ENCODE results near the gene CD22.

The CD22 gene

GRCh38 chr19:35392742-35393715 lies 64.0 kb downstream of the CD22 start:
- no peak overlapping the region for H3K4me3 ChIP-seq (ENCODE audit: control insufficient read depth, low read depth, low read length)
- TF ChIP-seq, protein P1, sequence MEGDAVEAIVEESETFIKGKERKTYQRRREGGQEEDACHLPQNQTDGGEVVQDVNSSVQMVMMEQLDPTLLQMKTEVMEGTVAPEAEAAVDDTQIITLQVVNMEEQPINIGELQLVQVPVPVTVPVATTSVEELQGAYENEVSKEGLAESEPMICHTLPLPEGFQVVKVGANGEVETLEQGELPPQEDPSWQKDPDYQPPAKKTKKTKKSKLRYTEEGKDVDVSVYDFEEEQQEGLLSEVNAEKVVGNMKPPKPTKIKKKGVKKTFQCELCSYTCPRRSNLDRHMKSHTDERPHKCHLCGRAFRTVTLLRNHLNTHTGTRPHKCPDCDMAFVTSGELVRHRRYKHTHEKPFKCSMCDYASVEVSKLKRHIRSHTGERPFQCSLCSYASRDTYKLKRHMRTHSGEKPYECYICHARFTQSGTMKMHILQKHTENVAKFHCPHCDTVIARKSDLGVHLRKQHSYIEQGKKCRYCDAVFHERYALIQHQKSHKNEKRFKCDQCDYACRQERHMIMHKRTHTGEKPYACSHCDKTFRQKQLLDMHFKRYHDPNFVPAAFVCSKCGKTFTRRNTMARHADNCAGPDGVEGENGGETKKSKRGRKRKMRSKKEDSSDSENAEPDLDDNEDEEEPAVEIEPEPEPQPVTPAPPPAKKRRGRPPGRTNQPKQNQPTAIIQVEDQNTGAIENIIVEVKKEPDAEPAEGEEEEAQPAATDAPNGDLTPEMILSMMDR (conservative IDR thresholded peaks at IDR 0.05; ENCODE audit: control insufficient read depth, insufficient read depth, low read depth, low read length) = no peak
- no peak for DNase-seq (ENCODE audit: low read depth)

DNA sequence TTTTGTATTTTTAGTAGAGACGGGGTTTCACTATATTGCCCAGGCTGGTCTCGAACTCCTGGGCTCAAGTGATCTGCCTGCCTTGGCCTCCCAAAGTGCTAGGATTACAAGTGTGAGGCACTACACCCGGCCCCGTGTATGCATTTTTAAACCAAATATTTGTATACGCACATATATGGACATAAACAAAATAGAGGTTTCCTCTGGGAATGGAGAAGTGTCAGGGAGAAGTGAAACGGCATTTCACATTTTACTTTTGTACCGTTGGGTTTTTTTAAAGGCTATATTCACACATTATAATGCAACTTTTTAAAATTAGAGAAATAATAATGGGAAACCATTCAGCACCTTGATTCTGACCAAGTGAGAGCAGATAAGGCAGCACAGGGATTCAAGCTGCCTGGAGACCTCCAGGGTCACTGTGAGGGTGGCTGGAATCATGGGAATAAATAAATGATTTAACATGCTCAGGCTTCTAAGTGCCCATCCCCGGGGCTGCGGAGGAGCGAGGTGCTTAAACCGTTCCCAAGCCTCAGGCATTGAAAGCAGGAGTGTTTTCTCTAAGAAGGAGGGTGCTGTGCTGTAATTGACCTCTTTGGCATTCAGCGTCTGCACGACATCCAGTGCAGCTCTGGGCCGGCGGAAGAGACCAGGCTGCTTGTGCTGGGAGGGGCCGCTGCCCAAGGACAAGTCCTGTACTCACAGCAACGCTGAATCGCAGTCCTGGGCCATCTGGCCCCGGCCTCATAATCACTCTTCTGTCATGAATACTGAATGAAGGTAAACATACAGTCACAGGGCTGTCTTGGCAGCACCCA lies 66.6 kb downstream of the CD22 start:
- H3K4me3 ChIP-seq (ENCODE audit: control insufficient read depth, low read depth, low read length) = no peak overlapping the region
- TF ChIP-seq, protein P1 (conservative IDR thresholded peaks at IDR 0.05; ENCODE audit: control insufficient read depth, insufficient read depth, low read depth, low read length) = no peak
- no peak for DNase-seq (ENCODE audit: low read depth)

- DNase-seq (ENCODE audit: low read depth) = no peak
- TF ChIP-seq, protein P1 (conservative IDR thresholded peaks at IDR 0.05; ENCODE audit: control insufficient read depth, insufficient read depth, low read depth, low read length) = no peak
- no peak overlapping the region for H3K4me3 ChIP-seq (ENCODE audit: control insufficient read depth, low read depth, low read length)
These were observed 67.4 kb downstream of the CD22 start for GRCh38 chr19:35396240-35396885.

All from fibroblast of mammary gland (primary cell).